ENCODE data around the gene PROB1. TPM values are rescaled to one million over a fixed set of nuclear protein-coding genes. Genes with fewer than 3 reads are reported as not detected.
A peak's percentile ranks its signal among the peaks of the same experiment; 100 is the strongest.
"Not testable (repeated sequence)": the region's sequence is repeated elsewhere in the genome, so short reads cannot be mapped to it uniquely, and the experiment has no call there.

The PROB1 gene
- 2.4 TPM for polyA plus RNA-seq (ENCODE audit: insufficient read length)
- long read RNA-seq, donor 1, full-length matches to known transcripts, result 16 of 16 reads
- long read RNA-seq, donor 1, partial matches to known transcripts, result 0 of 16 reads
- long read RNA-seq, donor 1, other reads (novel, unspliced or antisense), result 0 of 16 reads
- long read RNA-seq, donor 2, full-length matches to known transcripts, result 6 of 6 reads
- long read RNA-seq, donor 2, partial matches to known transcripts, result 0 of 6 reads
- long read RNA-seq, donor 2, other reads (novel, unspliced or antisense), result 0 of 6 reads
- long read RNA-seq, donor 3, full-length matches to known transcripts, result 4 of 4 reads
- long read RNA-seq, donor 3, partial matches to known transcripts, result 0 of 4 reads
- long read RNA-seq, donor 3, other reads (novel, unspliced or antisense), result 0 of 4 reads
- long read RNA-seq, donor 4, result 0 reads
- long read RNA-seq, donor 5, full-length matches to known transcripts, result 8 of 8 reads
- long read RNA-seq, donor 5, partial matches to known transcripts, result 0 of 8 reads
- long read RNA-seq, donor 5, other reads (novel, unspliced or antisense), result 0 of 8 reads
- long read RNA-seq, donor 6, full-length matches to known transcripts, result 12 of 12 reads
- long read RNA-seq, donor 6, partial matches to known transcripts, result 0 of 12 reads
- long read RNA-seq, donor 6, other reads (novel, unspliced or antisense), result 0 of 12 reads
- long read RNA-seq, donor 7, full-length matches to known transcripts, result 12 of 12 reads
- long read RNA-seq, donor 7, partial matches to known transcripts, result 0 of 12 reads
- long read RNA-seq, donor 7, other reads (novel, unspliced or antisense), result 0 of 12 reads
- long read RNA-seq, donor 8, full-length matches to known transcripts, result 2 of 2 reads
- long read RNA-seq, donor 8, partial matches to known transcripts, result 0 of 2 reads
- long read RNA-seq, donor 8, other reads (novel, unspliced or antisense), result 0 of 2 reads

DNA sequence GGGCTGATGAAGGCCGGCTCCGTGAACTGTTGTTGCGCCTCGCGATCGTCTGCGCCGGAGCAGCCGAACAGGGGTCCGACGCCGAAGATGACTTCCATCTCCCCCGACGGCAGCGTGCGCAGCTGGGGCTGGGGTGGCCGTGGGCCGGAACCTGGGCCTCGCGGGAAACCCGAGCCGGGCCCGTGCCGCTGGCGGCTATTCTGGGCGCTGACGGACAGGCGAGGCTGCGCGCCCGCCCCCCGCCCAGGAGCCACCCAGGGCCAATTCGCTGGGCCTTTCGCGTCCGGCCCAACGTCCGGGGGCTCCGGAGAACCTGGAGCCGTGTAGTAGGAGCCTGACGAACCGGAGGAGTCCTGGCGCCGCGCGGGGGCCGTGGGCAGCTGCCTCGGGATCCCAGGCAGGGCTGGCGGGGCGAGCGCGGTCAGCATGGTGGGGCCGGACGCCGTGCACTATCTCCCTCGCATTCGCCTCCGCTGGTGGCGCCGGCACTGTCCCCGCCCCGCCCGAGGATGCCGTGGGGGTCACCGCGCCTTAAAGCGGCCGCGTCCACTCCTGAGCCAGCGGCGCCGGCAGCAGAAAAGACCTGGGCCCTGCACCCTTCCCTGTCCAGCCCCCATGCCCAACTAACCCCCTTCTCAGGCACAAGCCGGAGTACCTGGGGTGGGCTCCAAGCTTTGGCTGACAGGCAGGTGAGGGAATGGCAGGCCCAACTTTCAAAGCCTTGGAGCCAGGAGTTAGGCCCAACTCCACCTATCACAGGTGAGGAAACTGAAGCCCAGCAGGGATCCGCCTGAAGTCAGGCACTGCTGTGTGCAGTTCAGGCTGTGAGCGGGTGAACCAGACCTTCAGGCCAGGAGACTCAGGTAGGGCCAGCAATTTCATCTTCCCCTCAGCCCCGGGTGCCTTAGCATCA, at the start of gene PROB1:
PROB1 (minus strand) TSS at position 451 of the 913 bp plus-strand sequence; CDS start at position 428, 23 bp downstream.
- peak; percentile 17 for DNase-seq

- no peak for DNase-seq
These were observed 49.0 kb upstream of the PROB1 start for GRCh38 chr5:139443831-139444453.

DNA sequence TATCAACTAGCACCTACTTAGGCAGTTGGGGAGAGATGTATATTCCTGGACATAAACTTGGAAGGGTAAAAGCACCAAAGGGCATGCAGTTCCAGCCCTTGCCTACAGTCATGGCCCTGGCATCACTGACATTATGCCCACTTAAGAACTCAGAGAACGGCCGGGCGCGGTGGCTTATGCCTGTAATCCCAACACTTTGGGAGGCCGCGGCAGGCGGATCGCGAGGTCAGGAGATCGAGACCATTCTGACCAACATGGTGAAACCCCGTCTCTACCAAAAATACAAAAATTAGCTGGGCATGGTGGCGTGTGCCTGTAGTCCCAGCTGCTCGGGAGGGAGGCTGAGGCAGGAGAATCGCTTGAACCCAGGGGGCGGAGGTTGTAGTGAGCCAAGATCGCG, 45.5 kb upstream of the PROB1 start:
- not testable (repeated sequence) for DNase-seq

DNA sequence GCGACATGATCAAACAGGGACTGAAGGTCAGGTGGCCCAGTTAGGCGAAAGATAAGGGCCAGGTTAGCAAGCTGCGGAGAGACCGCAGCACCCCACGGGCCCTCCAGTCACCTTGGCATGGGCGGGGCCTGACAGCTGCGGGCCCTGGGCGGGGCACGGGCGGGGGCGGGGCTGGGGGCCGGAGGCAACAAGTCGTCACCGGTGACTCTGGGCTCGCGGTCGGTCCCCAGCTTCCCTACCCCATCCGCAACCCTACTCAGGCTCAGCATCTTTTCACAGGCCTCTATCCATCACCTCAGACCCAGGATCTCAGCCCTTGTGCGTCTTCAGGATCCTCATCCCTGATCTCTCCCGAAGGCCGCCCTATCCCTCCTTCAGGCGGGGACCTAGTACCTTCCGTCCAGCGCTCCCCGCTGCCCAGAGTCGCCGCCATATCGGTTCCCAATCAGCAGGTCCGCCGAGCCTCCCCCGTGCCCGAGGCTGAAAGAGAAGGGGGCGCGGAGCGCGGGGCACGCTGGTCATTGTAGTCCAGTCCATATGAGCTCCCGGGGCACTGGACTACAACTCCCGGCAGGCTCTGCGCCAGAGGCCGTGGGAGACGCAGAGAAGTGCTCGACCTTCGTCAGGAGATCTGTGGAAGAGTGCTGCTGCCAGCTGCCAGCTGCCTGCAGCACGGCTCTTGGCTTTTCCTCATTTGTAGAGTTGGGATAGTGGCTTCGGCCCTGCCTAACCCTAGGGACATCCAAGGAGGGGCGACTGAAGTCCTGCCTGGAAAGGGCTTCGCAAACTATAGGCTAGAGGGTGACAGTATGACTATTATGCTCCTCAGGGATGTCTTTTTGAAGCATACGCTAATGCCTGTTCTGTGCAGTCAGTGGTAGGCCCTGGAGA, 44.4 kb upstream of the PROB1 start, which contains the start of gene DNAJC18:
DNAJC18 (minus strand) TSS at position 513 of the 891 bp plus-strand sequence; CDS start at position 433, 80 bp downstream.
- peak; percentile 92 for DNase-seq

- no peak for DNase-seq
These were observed 43.8 kb upstream of the PROB1 start for GRCh38 chr5:139438707-139439012.

GRCh38 chr5:139435676-139436075, 40.8 kb upstream of the PROB1 start:
- no peak for DNase-seq

GRCh38 chr5:139431706-139432105, 36.8 kb upstream of the PROB1 start:
- DNase-seq, result no peak

DNA sequence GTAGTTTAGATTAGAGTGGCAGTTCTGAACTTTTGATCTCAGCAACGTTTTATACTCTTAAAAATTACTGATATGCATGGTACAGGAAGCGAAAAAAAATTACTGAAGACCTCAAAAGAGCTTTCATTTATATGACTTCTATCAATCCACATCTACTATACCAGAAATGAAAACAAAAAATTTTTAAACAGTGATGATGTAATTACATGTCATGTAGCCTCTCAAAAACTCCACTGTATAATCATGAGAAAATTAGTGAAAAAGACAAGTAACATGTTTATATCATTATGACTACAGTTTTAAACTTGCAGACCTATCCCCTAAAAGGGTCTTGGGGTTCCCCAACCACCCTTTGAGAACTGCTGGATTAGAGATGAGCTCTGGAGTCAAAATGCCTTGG, 35.1 kb upstream of the PROB1 start:
- no peak for DNase-seq

- no peak for DNase-seq
These were observed 31.4 kb upstream of the PROB1 start for GRCh38 chr5:139426203-139426885.

DNA sequence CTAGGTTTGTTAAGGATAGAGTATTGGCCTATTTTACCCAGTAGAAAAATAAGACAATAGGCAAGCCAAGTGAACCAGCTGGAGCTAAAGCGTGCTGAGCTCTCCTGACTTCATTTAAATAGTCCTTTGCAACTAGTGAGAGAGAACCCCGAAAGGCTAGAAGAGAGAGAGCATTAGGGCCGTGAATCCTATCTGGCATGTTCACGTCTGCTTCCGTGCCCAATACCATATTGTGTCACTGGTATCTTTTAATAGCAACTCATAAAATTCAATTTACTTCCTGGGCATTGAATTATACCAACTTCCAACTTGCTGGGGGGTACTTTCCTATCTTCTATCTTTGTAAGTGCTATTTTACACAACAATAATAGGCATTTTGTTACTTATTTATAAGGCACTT, 30.6 kb upstream of the PROB1 start:
- DNase-seq, result no peak

DNA sequence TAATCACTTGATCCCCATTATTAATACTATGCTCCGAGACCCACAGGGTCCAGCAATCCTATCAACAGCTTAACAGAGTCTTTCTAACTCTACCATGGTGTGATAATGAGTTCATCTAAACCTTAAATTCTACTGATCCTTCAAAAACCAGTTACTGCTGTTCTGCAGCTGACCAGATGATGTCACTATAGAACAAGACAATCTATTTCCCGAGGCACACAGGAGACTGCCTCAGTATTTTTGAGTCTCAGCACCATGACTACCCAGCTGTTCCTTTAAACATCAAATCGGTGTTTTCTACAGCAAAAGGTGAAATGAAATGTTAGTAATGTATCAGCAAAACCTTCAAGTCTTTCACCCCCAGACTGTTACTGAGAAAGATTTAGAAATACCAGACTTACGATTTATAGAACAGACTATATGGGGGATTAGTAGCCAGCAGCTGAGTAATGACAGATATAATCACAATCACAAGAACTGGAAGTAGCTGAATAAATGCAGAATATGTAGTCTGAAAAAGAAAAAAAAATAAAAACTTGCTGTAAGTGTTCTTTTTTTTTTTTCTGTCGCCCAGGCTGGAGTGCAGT, 27.5 kb upstream of the PROB1 start:
- DNase-seq, result peak; percentile 74

GRCh38 chr5:139419226-139420192, 24.6 kb upstream of the PROB1 start:
- DNase-seq, result no peak

- no peak for DNase-seq
These were observed 23.9 kb upstream of the PROB1 start for GRCh38 chr5:139418793-139419192.

DNA sequence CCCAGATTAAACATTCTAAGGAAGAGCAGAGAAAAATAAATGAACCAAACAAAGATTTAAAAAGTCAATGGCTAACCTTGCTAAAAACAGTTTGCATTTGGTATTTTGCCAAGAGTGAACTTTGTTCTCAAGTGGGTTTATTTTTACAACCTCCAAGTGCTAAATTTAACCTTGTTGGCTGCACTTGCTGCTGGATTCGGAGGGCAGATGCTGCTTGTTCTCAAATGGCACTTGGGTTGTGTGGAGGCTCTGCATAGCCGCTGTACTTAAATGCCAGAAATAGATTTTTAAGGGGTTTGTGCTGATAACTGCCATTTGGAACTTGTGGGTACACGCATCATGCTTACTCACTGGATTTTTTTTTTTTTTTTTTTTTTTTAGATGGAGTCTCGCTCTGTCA, 22.3 kb upstream of the PROB1 start:
- peak; percentile 11 for DNase-seq

GRCh38 chr5:139416651-139417050, 21.7 kb upstream of the PROB1 start:
- no peak for DNase-seq

DNA sequence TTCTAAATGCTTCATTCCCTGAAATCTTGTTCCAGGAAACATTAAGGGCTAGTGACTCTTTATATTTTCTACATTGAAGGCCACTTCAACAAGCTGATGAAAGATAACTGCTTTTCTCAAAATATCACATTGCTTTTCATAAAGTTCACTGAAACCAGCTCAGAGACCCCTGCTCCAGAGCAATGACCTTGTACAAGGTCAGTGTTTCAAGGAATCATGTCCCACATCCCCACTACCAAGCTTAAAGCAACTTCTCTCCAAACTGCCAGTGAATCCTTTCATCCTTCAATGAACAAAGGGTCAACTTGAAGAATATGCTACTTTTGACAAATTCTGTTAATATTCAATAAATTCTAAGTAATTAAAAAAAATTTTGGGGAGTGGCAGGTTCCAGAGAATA, 21.0 kb upstream of the PROB1 start:
- no peak for DNase-seq

- DNase-seq, result no peak
These were observed 20.4 kb upstream of the PROB1 start for GRCh38 chr5:139415221-139415861.

Data from left kidney (tissue), 8 donors.